HCT116 (cell line): ENCODE results near the gene B4GALNT2. TPM values are rescaled to one million over a fixed set of nuclear protein-coding genes. Genes with fewer than 3 reads are reported as not detected.
"Not testable (repeated sequence)": the region's sequence is repeated elsewhere in the genome, so short reads cannot be mapped to it uniquely, and the experiment has no call there.

Experiments used
- ATAC-seq: fragments of 200-7000 bp; cut with Tn5 transposase; 2 replicates; pipeline ENCODE4 v1.9.1; 2020; ENCODE audit warnings: mild to moderate bottlenecking, moderate library complexity
- BruUV-seq: library from RNA; stranded (reverse); fragments of 400-500 nt; replicated peaks from 2 replicates; lab custom pipeline; 2021; lab: Mats Ljungman, UMichigan
- CTCF ChIA-PET: fragments of 300-600 bp; sonication (Branson Sonifier 250); formaldehyde crosslinking; loops from one replicate; lab custom pipeline; 2021; ENCODE audit warnings: antibody characterized with exemption; lab: Charles Lee
- POLR2A ChIA-PET: fragments of 300-600, 350-600 bp; sonication (Branson Sonifier 250); formaldehyde crosslinking; loops from one replicate; lab custom pipeline; 2021; ENCODE audit warnings: antibody characterized with exemption; lab: Charles Lee
- RAD21 ChIA-PET, 2 experiments: fragments of 300-600 bp; sonication (Branson Sonifier 250); formaldehyde crosslinking; loops; one replicate each; lab custom pipeline; 2023; ENCODE audit warnings: low total read pairs in 2 of 2; ENCODE audit not compliant: uncharacterized antibody in 2 of 2, unreplicated experiment in 2 of 2, low non-redundant PET in 1 of 2; lab: Charles Lee
- DNase-seq: peaks from one replicate; pipeline ENCODE4 v3.0.0-alpha.2; 2010; ENCODE audit warnings: low read depth, low spot score
- H2AFZ ChIP-seq: fragments of 200-600 bp; shearing (Covaris generic), sonication (generic); 2 replicates; pipeline ENCODE4 v1.6.1; 2017; ENCODE audit warnings: low read depth, mixed run types, mixed read lengths, antibody characterized with exemption, low read length; ENCODE audit not compliant: poor library complexity, severe bottlenecking
- H3K27ac ChIP-seq: 2 replicates; pipeline ENCODE4 v1.5.1; 2012; ENCODE audit warnings: low read depth, low read length
- H3K27me3 ChIP-seq: fragments of 200-600 bp; sonication (generic); 2 replicates; pipeline ENCODE4 v1.6.1; 2016; ENCODE audit warnings: mixed run types, low read length, mixed read lengths; ENCODE audit not compliant: insufficient read depth
- H3K36me3 ChIP-seq, 2 experiments: fragments of 200-500 bp in 1 of 2; fragments of 200-600 bp in 1 of 2; sonication (Bioruptor generic) in 1 of 2; sonication (generic) in 1 of 2; 2 replicates each; pipeline versions ENCODE4 v1.5.1 to v1.6.1; 2014 to 2016; ENCODE audit warnings: low read length in 2 of 2, inconsistent platforms in 1 of 2, mixed read lengths in 1 of 2, mixed run types in 1 of 2; ENCODE audit not compliant: insufficient read depth in 2 of 2, control insufficient read depth in 1 of 2
- H3K4me1 ChIP-seq, 2 experiments: fragments of 200-600 bp in 1 of 2; sonication (generic) in 1 of 2; 2 replicates each; pipeline versions ENCODE4 v1.5.1 to v1.6.1; 2012 to 2017; ENCODE audit warnings: low read length in 2 of 2, inconsistent platforms in 1 of 2, mild to moderate bottlenecking in 1 of 2, mixed read lengths in 1 of 2, mixed run types in 1 of 2, moderate library complexity in 1 of 2; ENCODE audit not compliant: insufficient read depth in 2 of 2, control insufficient read depth in 1 of 2
- H3K4me2 ChIP-seq: fragments of 200-600 bp; sonication (generic); 2 replicates; pipeline ENCODE4 v1.6.1; 2017; ENCODE audit warnings: mixed run types, low read length, mixed read lengths
- H3K4me3 ChIP-seq, 2 experiments: fragments of 200-600 bp in 1 of 2; sonication (generic) in 1 of 2; replicated peaks in 1 of 2; 2 replicates each; pipeline ENCODE4 v1.5.1; 2011 to 2016; ENCODE audit warnings: low read length in 2 of 2, control low read depth in 1 of 2, low read depth in 1 of 2, mild to moderate bottlenecking in 1 of 2, mixed read lengths in 1 of 2, mixed run types in 1 of 2
- H3K79me2 ChIP-seq: fragments of 200-600 bp; sonication (generic); 2 replicates; pipeline ENCODE4 v1.6.1; 2017; ENCODE audit warnings: mild to moderate bottlenecking, mixed run types, low read length, moderate library complexity, mixed read lengths; ENCODE audit not compliant: insufficient read depth
- H3K9ac ChIP-seq: fragments of 200-600 bp; sonication (generic); 2 replicates; pipeline ENCODE4 v1.6.1; 2016; ENCODE audit warnings: low read length, mixed read lengths
- H3K9me2 ChIP-seq: fragments of 200-600 bp; sonication (generic), shearing (Covaris generic); 2 replicates; pipeline ENCODE4 v1.6.1; 2017; ENCODE audit warnings: mixed run types, mild to moderate bottlenecking, moderate library complexity; ENCODE audit not compliant: insufficient read depth
- H3K9me3 ChIP-seq, 2 experiments: fragments of 200-500 bp in 1 of 2; fragments of 200-600 bp in 1 of 2; sonication (Bioruptor generic) in 1 of 2; sonication (generic) in 1 of 2; 2 replicates each; pipeline ENCODE4 v1.6.1; 2014 to 2017; ENCODE audit warnings: low read length in 2 of 2, mixed read lengths in 2 of 2, inconsistent platforms in 1 of 2, low read depth in 1 of 2, mild to moderate bottlenecking in 1 of 2, mixed run types in 1 of 2, moderate library complexity in 1 of 2; ENCODE audit not compliant: control insufficient read depth in 1 of 2, insufficient read depth in 1 of 2
- H4K20me1 ChIP-seq: fragments of 200-600 bp; sonication (generic), shearing (Covaris generic); 2 replicates; pipeline ENCODE4 v1.6.1; 2017; ENCODE audit warnings: mixed run types, mild to moderate bottlenecking, moderate library complexity; ENCODE audit not compliant: insufficient read depth
- CBX3 ChIP-seq: IDR thresholded peaks from 2 replicates; pipeline ENCODE4 v1.6.1; 2012; ENCODE audit warnings: low read depth
- intact Hi-C: fragments of 100-400 bp; cut with micrococcal nuclease; formaldehyde crosslinking; loops from 2 replicates; pipeline ENCODE4 v1.10.0; 2022
- total RNA-seq: library from RNA; stranded (reverse); gene quantifications from one replicate; pipeline ENCODE4 v1.2.1, GENCODE V29; 2021; ENCODE audit not compliant: unreplicated experiment

The B4GALNT2 gene
- total RNA-seq, 1 experiment from 2014 or later, result not detected

DNA sequence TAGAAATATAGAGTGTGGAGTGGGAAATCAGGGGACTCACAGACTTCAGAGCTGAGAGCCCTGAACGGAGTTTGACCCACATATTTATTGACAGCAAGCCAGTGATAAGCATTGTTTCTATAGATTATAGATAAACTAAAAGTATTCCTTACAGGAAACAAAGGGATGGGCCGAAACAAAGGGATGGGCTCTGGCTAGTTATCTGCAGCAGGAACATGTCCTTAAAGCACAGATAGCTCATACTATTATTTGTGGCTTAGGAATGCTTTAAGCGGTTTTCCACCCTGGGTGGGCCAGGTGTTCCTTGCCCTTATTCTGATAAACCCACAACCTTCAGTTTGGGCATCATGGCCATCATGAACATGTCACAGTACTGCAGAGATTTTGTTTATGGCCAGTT, 38.1 kb downstream of the B4GALNT2 start:
- H3K36me3 ChIP-seq, intact Hi-C loops, H3K27ac ChIP-seq, DNase-seq, H3K9me2 ChIP-seq, H3K9ac ChIP-seq, H4K20me1 ChIP-seq, H3K4me2 ChIP-seq, CTCF ChIA-PET, ATAC-seq, H3K9me3 ChIP-seq, H3K4me1 ChIP-seq, BruUV-seq, H3K4me3 ChIP-seq, H3K79me2 ChIP-seq, H2AFZ ChIP-seq: not testable (repeated sequence)
- H3K27me3 ChIP-seq, result peaks cover 19% of the 10 kb centered on the region; the same call in 1 of the 2 replicates
- ChIA-PET RAD21 (interaction anchor here in 1 of 2 experiments (0.6 kb wide), 1 partner anchor 135 kb away, joined by 5 read pairs; no protein-coding TSS in a partner anchor), POLR2A (interaction anchor here (1.2 kb wide), 1 partner anchor 10 kb away, joined by 3 read pairs; no protein-coding TSS in a partner anchor)

DNA sequence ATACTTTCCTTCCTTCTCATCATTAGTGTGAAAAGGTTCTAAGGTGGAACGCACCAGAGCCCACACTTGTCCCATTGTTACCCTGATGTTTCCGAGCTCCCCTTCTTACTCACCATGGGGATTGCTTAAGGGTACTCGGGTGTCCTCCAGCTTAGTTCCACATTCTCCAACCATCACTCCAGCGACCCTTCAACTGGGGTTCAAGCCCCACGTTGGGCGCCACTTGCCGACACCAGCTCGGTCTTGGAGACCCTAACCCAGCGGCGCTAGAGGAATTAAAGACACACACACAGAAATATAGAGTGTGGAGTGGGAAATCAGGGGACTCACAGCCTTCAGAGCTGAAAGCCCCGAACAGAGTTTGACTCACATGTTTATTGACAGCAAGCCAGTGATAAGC, 43.4 kb downstream of the B4GALNT2 start:
- H3K9ac ChIP-seq, H3K4me2 ChIP-seq, H3K79me2 ChIP-seq, H3K4me1 ChIP-seq, intact Hi-C loops, H3K36me3 ChIP-seq, H4K20me1 ChIP-seq, CTCF ChIA-PET, DNase-seq, RAD21 ChIA-PET, H2AFZ ChIP-seq, H3K27me3 ChIP-seq, H3K4me3 ChIP-seq, H3K9me2 ChIP-seq, H3K27ac ChIP-seq, ATAC-seq, BruUV-seq, POLR2A ChIA-PET: not testable (repeated sequence)
- peaks cover 15 to 16% of the 10 kb centered on the region in 2 experiments; a peak in 2 of 4 replicates for H3K9me3 ChIP-seq
- 0 out of 2 replicates have a peak, but pooled peaks have one; percentile 17 for TF ChIP-seq CBX3
